SK-N-MC (cell line): ENCODE data around the gene GPN2.
A peak's percentile ranks its signal among the peaks of the same experiment; 100 is the strongest.

Experiments used
- DNase-seq: peaks from one replicate; pipeline ENCODE4 v3.0.0-alpha.2; 2011; ENCODE audit warnings: low read depth, low spot score
- H3K27ac ChIP-seq: fragments of 200-600 bp; sonication (generic); 2 replicates; pipeline ENCODE4 v1.5.1; 2016; ENCODE audit warnings: mixed run types
- H3K36me3 ChIP-seq: fragments of 200-600 bp; sonication (generic); 2 replicates; pipeline ENCODE4 v1.6.1; 2017; ENCODE audit warnings: antibody characterized with exemption, low read length, mixed read lengths; ENCODE audit not compliant: insufficient read depth
- H3K4me3 ChIP-seq: fragments of 200-600 bp; sonication (generic); 2 replicates; pipeline ENCODE4 v1.5.1; 2016
- H3K9ac ChIP-seq: fragments of 200-600 bp; sonication (generic); 2 replicates; pipeline ENCODE4 v1.8.0; 2017; ENCODE audit warnings: mixed run types, mixed read lengths; ENCODE audit not compliant: insufficient read length
- H3K9me3 ChIP-seq: fragments of 200-600 bp; sonication (generic); 2 replicates; pipeline ENCODE4 v1.6.1; 2017; ENCODE audit warnings: low read depth, mild to moderate bottlenecking, antibody characterized with exemption, low read length, moderate library complexity, mixed read lengths
- EZH2 ChIP-seq: fragments of 200-600 bp; sonication (generic); IDR thresholded peaks from one replicate; pipeline ENCODE4 v1.6.1; 2017; ENCODE audit warnings: antibody characterized with exemption
- FOXP2 ChIP-seq: optimal IDR thresholded peaks from 2 replicates; pipeline ENCODE3; 2011; ENCODE audit warnings: mild to moderate bottlenecking, moderate library complexity; ENCODE audit not compliant: insufficient read depth; ENCODE audit errors: extremely low read length, control extremely low read depth
- POLR2AphosphoS5 ChIP-seq: IDR thresholded peaks from 2 replicates; pipeline ENCODE4 v1.6.1; 2012; ENCODE audit warnings: mild to moderate bottlenecking, low read depth, low read length, borderline replicate concordance

The GPN2 gene

DNA sequence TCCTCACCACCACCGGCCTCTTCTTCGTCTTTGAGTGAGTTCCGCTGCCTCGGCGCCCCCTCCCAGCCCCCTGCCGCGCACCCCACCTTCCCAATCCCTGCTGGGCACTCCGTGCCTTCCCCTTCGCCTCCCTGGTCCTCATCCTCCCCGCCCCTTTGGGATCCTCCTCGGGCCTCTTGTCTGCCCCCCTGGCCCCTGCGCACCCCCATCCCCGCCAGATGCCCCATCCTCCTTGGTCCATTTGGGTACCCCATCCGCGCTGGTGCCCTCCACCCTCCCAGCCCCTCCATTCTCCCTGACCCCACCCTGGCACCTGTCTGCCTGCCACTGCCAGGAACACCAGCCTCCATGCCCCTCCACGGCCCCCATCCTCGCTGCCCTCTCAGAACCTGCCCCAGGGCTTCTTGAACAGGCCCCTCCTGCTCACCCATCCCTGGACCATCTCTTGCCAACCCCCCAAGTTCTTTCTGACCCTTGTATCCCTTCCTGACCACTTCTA lies 62.9 kb downstream of the GPN2 start:
- H3K4me3 ChIP-seq: peak overlapping the region; percentile 81
- H3K9ac ChIP-seq: peak overlapping the region; percentile 75
- no peak for TF ChIP-seq FOXP2
- no peak for TF ChIP-seq POLR2AphosphoS5
- TF ChIP-seq EZH2: no peak
- H3K36me3 ChIP-seq: peaks cover 9% of the 10 kb centered on the region; the same call in 1 of the 2 replicates
- H3K9me3 ChIP-seq: no peaks in the 10 kb centered on the region
- DNase-seq: no peak
- H3K27ac ChIP-seq: no peak overlapping the region

- peak within 1 kb of the TSS; percentile 81 for H3K4me3 ChIP-seq
- peaks cover 2% of the 10 kb centered on the region; the same call in 1 of the 2 replicates for H3K36me3 ChIP-seq
- peak within 1 kb of the TSS; percentile 75 for H3K9ac ChIP-seq
- no peak for DNase-seq
- no peaks in the 10 kb centered on the region for H3K9me3 ChIP-seq
- TF ChIP-seq POLR2AphosphoS5 (no peak), FOXP2 (no peak), EZH2 (no peak)
- H3K27ac ChIP-seq: no peak within 1 kb of the TSS
These were observed 63.6 kb downstream of the GPN2 start, which contains the start of gene ZDHHC18 for GRCh38 chr1:26826261-26827105. ZDHHC18 (plus strand) TSS chr1:26826688; CDS start chr1:26826805, 117 bp downstream.
